ENCODE results near the gene ANKLE1.
"Not testable (repeated sequence)": the region's sequence is repeated elsewhere in the genome, so short reads cannot be mapped to it uniquely, and the experiment has no call there.

Gene ANKLE1

DNA sequence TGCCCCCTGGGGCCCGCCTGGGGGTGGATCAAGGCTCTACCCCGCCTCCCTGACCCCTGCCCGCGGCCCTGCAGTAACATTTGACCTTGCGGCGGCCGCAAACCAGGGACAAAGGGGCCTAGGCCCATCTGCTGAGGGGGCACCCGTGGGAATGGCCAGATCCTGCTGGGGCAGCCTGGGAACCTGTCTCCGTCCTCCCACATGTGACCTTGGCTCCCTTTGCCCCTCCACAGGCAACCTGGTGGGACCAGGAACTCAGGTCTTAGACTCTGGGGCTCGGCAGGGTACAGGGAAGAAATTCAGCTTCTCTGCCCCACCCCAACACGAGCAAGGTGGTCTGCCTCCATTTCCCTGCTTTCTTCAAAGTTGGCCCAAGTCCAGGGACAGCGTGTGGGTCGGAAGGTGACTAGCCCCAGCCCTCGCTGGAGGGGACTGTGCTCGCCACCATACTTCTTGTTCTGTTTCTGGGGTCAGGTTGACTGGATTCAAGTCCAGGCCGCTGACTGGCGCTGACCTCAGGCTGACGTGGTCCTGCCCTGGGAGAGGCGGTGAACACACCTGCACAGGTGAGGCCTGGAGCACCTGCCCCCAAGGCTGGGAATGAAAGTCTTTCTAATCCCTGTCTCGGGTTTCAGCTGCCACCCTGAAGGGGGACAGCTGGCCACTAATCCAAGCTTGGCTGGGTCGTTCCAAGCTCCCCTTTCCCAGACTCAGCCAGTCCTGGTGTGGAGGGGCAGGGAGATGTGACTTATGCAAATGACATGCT lies 33.5 kb upstream of the ANKLE1 start:
- DNase-seq (ENCODE audit: low read depth in 1 of 2, low spot score in 1 of 2): no peak

GRCh38 chr19:17249887-17250548 lies 31.7 kb upstream of the ANKLE1 start:
- no peak for DNase-seq (ENCODE audit: low read depth in 1 of 2, low spot score in 1 of 2)

DNA sequence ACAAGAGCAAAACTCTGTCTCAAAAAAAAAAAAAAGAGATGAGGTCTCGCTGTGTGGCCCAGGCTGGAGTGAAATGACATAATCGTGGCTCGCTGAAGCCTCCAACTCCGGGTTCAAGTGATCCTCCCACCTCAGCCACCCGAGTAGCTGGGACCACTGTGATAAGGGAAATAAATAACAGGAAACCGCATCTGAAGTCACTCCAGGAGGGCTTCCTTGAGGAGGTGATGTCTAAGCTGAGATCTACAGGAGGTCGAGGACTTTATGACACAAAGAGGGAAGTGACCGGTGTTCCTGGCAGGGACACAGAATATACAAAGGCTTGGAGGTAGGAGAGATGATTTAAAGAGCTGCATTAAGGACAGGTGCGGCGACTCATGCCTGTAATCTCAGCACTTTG lies 27.1 kb upstream of the ANKLE1 start:
- DNase-seq (ENCODE audit: low read depth in 1 of 2, low spot score in 1 of 2): no peak

GRCh38 chr19:17255150-17255621 lies 26.5 kb upstream of the ANKLE1 start:
- DNase-seq (ENCODE audit: low read depth in 1 of 2, low spot score in 1 of 2): no peak

GRCh38 chr19:17256130-17256529 lies 25.6 kb upstream of the ANKLE1 start:
- no peak for DNase-seq (ENCODE audit: low read depth in 1 of 2, low spot score in 1 of 2)

- no peak for DNase-seq (ENCODE audit: low read depth in 1 of 2, low spot score in 1 of 2)
Observed at GRCh38 chr19:17259118-17259780, 22.5 kb upstream of the ANKLE1 start.

DNA sequence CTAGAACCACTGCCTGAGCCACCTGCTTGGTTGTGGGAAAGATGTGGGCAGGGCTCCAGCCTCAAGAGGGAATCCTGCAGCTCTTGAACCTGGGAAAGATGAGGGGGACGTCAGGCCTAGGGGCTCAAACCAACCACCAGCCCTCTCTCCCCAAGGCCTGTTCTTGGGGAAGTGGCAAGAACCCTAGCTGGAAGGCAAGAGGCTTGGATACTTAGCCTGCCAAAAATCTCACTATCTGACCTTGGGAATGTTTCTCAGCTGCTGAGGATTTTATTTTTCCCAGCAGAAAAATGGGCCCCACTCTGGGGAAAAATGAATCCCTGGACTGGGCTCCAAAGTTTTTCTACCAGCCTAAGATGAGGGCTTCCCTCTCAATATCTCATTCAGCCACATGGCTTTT lies 21.8 kb upstream of the ANKLE1 start:
- no peak for DNase-seq (ENCODE audit: low read depth in 1 of 2, low spot score in 1 of 2)

DNA sequence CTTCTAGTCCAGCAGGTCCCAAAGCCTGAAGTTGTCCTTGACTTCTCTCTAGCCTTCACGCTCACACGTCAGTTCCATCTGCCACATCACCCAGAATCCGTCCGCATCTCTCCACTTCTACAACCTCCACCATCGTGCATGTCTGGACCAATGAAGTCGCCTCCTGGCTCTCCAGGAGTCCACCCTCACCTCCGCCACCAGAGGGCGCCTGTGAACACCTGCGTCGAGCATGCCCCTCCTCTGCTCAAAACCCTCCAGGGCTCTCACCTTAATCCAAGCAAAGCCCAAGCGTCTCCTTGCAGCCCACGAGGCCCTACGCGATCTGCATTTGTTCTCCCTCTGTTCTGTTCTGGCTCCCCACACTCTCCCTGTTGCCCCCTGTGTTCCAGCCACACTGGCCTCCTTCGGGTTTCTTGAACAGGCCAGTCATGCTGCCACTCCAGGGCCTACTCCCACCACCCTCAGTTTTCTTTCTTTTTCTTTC lies 20.8 kb upstream of the ANKLE1 start:
- DNase-seq (ENCODE audit: low read depth in 1 of 2, low spot score in 1 of 2): peak; percentile 83 to 91

GRCh38 chr19:17262557-17262956 lies 19.1 kb upstream of the ANKLE1 start:
- DNase-seq (ENCODE audit: low read depth in 1 of 2, low spot score in 1 of 2): no peak

DNA sequence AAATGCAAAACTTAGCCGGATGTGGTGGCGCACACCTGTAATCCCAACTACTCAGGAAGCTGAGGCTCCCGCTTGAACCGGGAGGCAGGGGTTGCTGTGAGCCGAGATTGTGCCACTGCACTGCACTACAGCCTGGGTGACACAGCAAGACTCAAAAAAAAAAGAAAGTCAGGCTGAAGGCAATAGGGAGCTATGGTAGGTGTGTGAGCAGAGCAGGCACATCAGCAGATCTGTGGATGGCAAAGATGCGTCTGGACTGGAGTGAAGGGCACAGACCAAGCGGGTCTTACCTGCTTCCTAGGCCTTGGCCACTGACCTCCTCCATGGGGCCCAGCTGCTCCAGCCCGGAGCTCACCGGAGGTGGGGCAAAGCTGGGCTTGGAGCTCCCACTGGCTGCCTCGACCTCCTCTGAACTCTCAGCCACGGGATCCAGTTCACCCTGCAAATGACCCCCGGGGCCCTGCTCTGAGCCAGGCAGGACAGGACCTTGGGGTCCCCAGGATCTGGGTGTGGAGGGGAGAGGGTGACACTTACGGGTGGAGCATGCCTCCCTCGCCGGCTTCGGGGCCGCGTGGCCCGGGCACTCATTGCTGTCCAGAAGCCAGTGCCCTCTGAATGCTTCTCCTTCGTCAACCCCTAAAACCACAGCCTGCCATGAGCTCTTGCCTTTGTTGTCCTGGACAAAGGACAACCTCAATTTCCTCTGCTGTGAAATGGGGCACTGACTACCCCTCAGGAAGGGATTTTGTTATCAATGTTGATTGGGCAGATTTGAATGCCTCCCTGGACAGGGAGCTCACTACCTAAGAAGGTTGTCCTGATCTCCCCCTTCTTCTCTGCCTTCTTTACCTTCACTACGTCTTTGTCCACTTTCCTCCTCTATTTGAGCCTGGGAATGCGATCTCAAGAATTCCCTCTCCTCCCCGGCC lies 17.7 kb upstream of the ANKLE1 start:
- DNase-seq (ENCODE audit: low read depth in 1 of 2, low spot score in 1 of 2): no peak

DNA sequence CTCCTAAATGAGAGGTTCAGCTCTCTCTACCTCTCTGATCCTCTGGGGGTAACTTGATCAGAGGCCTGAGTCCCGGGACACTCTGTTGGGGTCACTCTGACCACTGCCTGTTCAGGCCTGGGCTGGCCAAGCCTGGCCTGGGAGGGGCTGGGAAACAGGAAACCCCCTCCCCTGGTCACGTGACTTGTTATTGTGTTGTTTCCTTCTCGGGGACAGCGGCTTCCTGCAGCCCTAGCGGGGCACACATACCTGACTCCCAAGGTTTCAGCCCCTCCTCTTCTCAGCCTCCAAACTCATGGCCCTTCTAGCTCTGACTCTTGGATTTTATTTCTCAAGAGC lies 17.1 kb upstream of the ANKLE1 start, which contains the start of gene USHBP1:
TSS of gene USHBP1 (minus strand) at position 105 of the 339 bp plus-strand sequence. CDS start 446 bp downstream, outside the sequence.
- no peak for DNase-seq (ENCODE audit: low read depth in 1 of 2, low spot score in 1 of 2)

DNA sequence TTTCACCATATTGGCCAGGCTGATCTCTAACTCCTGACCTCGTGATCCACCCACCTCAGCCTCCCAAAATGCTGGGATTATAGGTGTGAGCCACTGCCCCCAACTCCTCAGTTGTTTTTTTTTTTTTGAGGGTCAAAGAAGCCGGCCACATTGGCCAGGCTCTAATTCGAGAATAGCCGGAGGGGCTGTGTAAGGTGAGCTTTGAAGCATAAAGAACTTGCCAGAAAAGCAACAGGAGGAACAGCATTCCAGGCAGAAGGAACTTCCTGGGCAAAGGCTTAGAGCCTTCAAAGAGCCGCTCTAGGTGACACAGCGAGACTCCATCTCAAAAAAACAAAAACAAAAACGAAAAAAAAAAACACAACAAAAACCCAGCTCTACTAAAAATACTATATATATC lies 15.7 kb upstream of the ANKLE1 start:
- no peak for DNase-seq (ENCODE audit: low read depth in 1 of 2, low spot score in 1 of 2)

DNA sequence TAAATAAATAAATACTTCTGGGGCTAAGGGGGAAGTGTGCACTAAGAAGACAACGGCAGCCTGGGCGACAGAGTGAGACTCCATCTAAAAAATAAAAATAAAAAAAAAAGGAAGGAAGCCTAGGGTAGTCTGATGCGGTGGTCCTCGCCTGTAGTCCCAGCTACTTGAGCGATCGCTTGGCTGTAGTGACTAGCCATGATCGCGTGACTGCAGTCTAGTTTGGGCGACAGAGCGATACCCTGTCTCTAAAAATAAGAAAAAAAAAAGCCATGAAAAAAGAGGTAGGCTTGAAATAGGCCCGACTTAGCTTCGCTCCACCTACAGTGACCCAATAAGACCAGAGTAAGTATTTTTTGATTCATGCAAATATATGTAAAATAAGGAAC lies 15.1 kb upstream of the ANKLE1 start:
- no peak for DNase-seq (ENCODE audit: low read depth in 1 of 2, low spot score in 1 of 2)

DNA sequence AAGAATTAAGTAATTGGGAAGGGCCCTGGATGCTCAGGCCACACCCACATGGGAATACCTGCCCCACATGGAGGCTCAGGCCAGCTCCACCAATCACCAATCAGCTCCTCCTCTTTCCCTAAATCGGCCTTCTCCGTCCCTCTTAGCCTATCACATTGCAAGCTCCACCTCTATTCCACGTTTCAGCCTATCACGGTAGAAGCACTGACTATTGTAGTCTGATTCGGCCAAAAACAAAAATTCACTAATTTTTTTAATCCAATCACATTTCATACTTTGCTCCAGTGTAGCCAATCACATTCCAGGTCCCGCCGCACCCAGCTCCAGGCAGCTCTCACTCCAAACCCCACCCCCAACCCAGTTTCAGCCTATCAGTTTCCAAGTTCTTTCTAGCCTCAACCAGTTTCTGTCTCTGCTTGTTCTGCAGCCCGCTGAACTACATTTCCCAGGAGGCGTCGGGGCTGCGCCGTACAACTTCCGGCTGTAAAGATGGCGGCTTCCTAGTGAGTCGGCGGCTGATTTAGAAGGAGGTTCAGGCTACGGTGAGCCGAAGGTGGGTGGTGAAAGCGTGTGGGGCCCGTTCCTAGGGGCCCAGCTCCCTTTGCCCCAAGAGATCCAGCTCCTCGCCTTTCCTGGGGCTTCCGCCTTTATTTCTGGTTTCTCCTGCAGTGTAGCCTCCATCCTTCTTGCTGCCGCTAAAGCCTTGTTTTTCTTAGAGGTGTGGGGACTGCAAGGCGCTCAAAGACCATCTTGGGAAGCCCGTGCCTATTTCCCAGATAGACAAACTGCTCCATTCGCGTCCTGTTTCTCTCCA lies 14.5 kb upstream of the ANKLE1 start, which contains the start of gene BABAM1:
TSS of gene BABAM1 (plus strand) at position 469 of the 814 bp plus-strand sequence. CDS start 1,364 bp downstream, outside the sequence.
- peak; percentile 81 to 91 for DNase-seq (ENCODE audit: low read depth in 1 of 2, low spot score in 1 of 2)

DNA sequence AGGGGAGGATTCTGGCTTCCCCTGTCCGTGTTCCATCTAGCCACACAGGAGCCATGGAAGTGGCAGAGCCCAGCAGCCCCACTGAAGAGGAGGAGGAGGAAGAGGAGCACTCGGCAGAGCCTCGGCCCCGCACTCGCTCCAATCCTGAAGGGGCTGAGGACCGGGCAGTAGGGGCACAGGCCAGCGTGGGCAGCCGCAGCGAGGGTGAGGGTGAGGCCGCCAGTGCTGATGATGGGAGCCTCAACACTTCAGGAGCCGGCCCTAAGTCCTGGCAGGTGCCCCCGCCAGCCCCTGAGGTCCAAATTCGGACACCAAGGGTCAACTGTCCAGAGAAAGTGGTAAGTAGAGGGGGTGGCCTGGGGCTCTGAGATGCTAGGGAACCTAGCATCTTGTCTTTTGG lies 12.9 kb upstream of the ANKLE1 start:
- no peak for DNase-seq (ENCODE audit: low read depth in 1 of 2, low spot score in 1 of 2)

GRCh38 chr19:17274892-17275291 lies 6.8 kb upstream of the ANKLE1 start:
- not testable (repeated sequence) for DNase-seq (ENCODE audit: low read depth in 1 of 2, low spot score in 1 of 2)

DNA sequence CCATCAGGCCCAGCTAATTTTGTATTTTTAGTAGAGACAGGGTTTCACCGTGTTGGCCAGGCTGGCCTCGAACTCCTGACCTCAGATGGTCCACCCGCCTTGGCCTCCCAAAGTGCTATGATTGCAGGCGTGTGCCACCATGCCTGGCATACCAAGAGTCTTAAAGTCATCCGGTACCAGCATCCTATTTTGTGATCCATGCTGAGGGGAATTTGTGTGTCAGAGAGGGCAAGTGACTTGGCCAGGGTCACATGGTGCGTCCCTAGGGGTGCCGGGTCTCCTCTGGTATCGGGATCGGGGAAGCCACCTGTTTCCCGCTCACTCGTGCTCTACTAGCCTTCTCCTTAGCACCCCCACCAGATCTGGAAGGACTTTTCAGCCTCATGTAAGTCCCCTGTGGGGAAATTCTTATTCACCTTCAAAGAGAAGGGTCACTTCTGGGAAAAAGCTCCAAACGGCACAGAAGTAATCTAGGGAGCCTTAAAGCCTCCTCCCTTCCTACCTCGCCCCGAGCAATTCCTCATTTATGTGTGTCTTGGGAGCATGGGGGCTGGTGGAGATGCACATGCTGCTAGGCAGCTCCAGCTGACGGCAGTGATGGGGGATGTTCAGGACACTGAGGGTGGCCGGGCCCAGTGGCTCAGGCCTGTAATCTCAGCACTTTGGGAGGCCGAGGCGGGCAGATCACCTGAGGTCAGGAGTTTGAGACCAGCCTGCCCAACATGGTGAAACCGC lies 6.1 kb upstream of the ANKLE1 start:
- no peak for DNase-seq (ENCODE audit: low read depth in 1 of 2, low spot score in 1 of 2)

DNA sequence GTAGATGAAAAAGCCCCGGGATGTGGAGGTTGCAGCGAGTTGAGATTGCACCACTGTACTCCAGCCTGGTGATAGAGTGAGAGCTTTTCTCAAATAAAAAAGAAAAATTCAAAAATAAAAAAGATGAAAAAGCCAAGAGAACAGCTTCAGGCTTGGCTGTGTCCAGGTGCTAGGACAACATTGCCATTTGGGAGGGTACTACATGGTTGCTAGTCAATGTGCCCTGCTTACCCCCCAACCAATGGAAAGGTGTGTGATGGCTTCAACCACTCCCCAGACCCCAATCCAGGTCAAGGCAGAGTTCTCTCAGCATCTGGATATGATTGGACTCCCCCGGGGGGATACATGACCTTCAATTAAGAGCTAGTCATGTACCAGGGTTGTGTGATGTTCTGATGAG lies 2.3 kb upstream of the ANKLE1 start:
- no peak for DNase-seq (ENCODE audit: low read depth in 1 of 2, low spot score in 1 of 2)

DNA sequence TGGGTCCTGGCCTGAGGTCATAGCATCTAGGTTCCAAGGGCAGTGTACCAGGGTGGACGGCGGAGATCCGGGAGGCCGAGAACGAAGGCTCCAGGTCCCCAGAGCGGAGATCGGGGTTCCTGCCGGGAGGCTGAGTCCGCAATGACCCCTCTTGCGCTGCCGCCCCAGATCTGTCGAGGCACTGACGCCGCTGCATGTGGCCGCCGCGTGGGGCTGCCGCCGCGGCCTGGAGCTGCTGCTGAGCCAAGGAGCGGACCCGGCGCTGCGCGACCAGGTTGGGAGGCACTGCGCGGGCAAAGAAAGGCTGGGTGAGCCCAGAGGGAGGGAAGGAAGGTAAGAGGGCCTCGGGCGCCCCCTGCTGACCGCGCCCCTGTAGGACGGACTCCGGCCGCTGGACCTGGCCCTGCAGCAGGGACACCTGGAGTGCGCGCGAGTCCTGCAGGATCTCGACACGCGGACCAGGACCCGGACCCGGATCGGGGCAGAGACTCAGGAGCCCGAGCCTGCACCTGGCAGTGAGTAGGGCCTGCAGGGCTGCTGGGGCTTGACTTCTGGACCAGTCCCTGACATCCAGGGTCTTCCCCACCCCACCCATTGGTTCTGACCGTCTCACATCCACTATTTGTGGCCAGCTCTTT lies 906 bp downstream of the ANKLE1 start:
- peak; percentile 69 to 71 for DNase-seq (ENCODE audit: low read depth in 1 of 2, low spot score in 1 of 2)
